ENCODE measurements around the gene PPP1R13L. TPM values are rescaled to one million over a fixed set of nuclear protein-coding genes. Genes with fewer than 3 reads are reported as not detected.
"Not testable (repeated sequence)": the region's sequence is repeated elsewhere in the genome, so short reads cannot be mapped to it uniquely, and the experiment has no call there.

Gene PPP1R13L
- total RNA-seq, 2 donors from 2014 or later: 51.2 to 112 TPM

DNA sequence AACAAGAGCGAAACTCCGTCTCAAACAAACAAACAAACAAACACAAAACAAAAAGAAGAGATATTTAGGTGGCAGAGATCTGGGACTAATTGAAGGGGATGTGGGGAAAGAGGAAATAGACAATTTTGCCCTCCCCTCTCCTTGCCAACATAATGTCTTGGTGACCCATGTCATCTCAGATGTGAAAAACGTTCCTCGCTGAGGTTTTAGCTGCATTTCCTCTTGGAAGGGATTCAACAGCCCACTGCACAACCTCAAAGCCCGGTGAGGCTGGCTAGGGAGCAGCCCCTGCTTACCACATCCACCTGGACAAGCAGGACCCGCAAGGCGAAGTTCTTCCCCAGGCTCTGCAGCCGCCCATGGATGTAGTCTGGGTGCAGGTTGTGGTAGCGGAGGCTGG, 13.9 kb upstream of the PPP1R13L start:
- Histone ChIP-seq H3K9me3 (no peaks in the 10 kb centered on the region), H3K36me3 (peaks cover 29% of the 10 kb centered on the region), H3K4me1 (ENCODE audit: control insufficient read depth in 1 of 2, low read depth in 2 of 2) (peaks cover 5 to 12% of the 10 kb centered on the region in 2 donors), H3K27me3 (replicated peaks; ENCODE audit: insufficient read depth) (no peaks in the 10 kb centered on the region), H3K4me3 (no peak overlapping the region), H3K27ac (no peak overlapping the region)
- TF ChIP-seq, protein P1, sequence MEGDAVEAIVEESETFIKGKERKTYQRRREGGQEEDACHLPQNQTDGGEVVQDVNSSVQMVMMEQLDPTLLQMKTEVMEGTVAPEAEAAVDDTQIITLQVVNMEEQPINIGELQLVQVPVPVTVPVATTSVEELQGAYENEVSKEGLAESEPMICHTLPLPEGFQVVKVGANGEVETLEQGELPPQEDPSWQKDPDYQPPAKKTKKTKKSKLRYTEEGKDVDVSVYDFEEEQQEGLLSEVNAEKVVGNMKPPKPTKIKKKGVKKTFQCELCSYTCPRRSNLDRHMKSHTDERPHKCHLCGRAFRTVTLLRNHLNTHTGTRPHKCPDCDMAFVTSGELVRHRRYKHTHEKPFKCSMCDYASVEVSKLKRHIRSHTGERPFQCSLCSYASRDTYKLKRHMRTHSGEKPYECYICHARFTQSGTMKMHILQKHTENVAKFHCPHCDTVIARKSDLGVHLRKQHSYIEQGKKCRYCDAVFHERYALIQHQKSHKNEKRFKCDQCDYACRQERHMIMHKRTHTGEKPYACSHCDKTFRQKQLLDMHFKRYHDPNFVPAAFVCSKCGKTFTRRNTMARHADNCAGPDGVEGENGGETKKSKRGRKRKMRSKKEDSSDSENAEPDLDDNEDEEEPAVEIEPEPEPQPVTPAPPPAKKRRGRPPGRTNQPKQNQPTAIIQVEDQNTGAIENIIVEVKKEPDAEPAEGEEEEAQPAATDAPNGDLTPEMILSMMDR (IDR thresholded peaks at IDR 0.05): no peak
- ATAC-seq (ENCODE audit: insufficient number of reproducible peaks, low FRiP score, low read depth) (no peak), DNase-seq (ENCODE audit: low spot score) (no peak)

GRCh38 chr19:45417151-45417550, 12.3 kb upstream of the PPP1R13L start:
- Histone ChIP-seq H3K4me1 (ENCODE audit: control insufficient read depth in 1 of 2, low read depth in 2 of 2) (peaks cover 0 to 1% of the 10 kb centered on the region in 2 donors), H3K9me3 (no peaks in the 10 kb centered on the region), H3K4me3 (no peak overlapping the region), H3K27ac (no peak overlapping the region), H3K27me3 (replicated peaks; ENCODE audit: insufficient read depth) (no peaks in the 10 kb centered on the region), H3K36me3 (peaks cover 44% of the 10 kb centered on the region)
- ATAC-seq (ENCODE audit: insufficient number of reproducible peaks, low FRiP score, low read depth) (no peak), DNase-seq (ENCODE audit: low spot score) (no peak)
- TF ChIP-seq, protein P1 (IDR thresholded peaks at IDR 0.05): no peak

DNA sequence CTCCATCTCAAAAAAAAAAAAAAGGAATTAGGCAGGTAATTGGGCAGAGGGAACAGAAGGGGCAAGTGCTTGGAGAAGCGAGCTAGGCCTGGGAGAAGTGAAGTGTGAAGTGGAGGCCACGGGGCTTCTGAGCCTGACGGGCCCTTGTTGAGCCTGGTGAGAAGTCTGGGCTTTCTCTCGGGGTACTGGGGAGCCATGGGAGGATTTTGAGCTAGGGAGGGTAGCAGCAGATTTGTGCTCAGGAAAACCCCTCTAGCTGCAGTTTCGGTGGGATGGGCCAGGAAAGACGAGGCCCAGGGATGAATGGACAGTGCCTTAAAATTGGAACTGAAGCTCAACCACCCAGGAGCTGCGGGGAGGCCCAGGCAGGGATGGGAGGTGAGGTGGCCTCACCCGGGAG, 9.6 kb upstream of the PPP1R13L start:
- Histone ChIP-seq H3K36me3 (peaks cover 40% of the 10 kb centered on the region), H3K4me3 (no peak overlapping the region), H3K4me1 (ENCODE audit: control insufficient read depth in 1 of 2, low read depth in 2 of 2) (no peaks in the 10 kb centered on the region), H3K27ac (no peak overlapping the region), H3K9me3 (no peaks in the 10 kb centered on the region), H3K27me3 (replicated peaks; ENCODE audit: insufficient read depth) (no peaks in the 10 kb centered on the region)
- TF ChIP-seq, protein P1 (IDR thresholded peaks at IDR 0.05): no peak
- DNase-seq (ENCODE audit: low spot score) (no peak), ATAC-seq (ENCODE audit: insufficient number of reproducible peaks, low FRiP score, low read depth) (no peak)

DNA sequence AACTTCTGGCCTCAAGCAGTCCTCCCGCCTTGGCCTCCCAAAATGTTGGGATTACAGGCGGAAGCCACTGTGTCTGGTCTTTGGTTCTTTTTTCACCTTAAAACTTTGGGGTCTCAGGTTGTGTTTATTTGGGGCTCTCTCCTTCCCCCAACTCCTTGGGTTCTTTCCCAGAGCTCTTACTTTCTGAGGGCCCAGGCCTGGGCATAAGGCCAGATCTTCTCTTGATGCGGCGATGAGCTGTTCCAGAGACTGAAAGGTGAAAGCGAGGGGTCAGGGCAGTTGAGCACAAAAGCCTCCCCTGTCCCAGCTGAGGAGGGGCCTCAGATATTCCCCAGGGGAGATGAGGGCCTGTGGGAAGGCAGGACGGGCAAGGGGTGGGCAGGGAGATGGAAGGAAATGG, 8.6 kb upstream of the PPP1R13L start:
- TF ChIP-seq, protein P1 (IDR thresholded peaks at IDR 0.05): no peak
- DNase-seq (ENCODE audit: low spot score) (no peak), ATAC-seq (ENCODE audit: insufficient number of reproducible peaks, low FRiP score, low read depth) (no peak)
- H3K36me3 ChIP-seq: peaks cover 34% of the 10 kb centered on the region
- no peaks in the 10 kb centered on the region for H3K4me1 ChIP-seq (ENCODE audit: control insufficient read depth in 1 of 2, low read depth in 2 of 2)
- H3K9me3 ChIP-seq: no peaks in the 10 kb centered on the region
- no peaks in the 10 kb centered on the region for H3K27me3 ChIP-seq (replicated peaks; ENCODE audit: insufficient read depth)
- H3K4me3 ChIP-seq: no peak overlapping the region
- no peak overlapping the region for H3K27ac ChIP-seq

- H3K9me3 ChIP-seq; DNase-seq (ENCODE audit: low spot score); H3K27me3 ChIP-seq (replicated peaks; ENCODE audit: insufficient read depth); H3K4me3 ChIP-seq; ATAC-seq (ENCODE audit: insufficient number of reproducible peaks, low FRiP score, low read depth); H3K27ac ChIP-seq: not testable (repeated sequence)
- Histone ChIP-seq H3K4me1 (ENCODE audit: control insufficient read depth in 1 of 2, low read depth in 2 of 2) (peaks cover 7 to 14% of the 10 kb centered on the region in 2 donors), H3K36me3 (peaks cover 21% of the 10 kb centered on the region)
Measured at GRCh38 chr19:45410330-45410729, 5.5 kb upstream of the PPP1R13L start.

DNA sequence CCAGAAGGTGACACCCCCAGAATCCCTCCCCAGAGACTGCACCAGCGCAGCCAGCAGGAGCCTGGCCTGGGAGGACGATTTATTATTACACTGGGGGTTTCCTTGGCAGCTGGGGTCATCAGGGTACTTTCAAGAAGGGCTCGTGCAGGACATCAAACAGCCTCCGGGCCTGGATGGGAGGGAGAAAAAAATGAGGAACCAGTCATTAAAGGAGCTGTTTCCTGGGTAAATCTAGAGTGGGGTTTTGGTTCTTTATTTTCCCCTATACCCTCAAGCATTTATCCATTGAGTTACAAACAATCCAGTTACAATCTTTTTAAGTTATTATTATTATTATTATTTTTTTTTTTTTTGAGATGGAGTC, 4.7 kb upstream of the PPP1R13L start:
- TF ChIP-seq, protein P1 (IDR thresholded peaks at IDR 0.05): no peak
- Histone ChIP-seq H3K9me3 (no peaks in the 10 kb centered on the region), H3K4me1 (ENCODE audit: control insufficient read depth in 1 of 2, low read depth in 2 of 2) (peaks cover 7 to 17% of the 10 kb centered on the region in 2 donors), H3K27ac (no peak overlapping the region), H3K27me3 (replicated peaks; ENCODE audit: insufficient read depth) (no peaks in the 10 kb centered on the region), H3K36me3 (peaks cover 21% of the 10 kb centered on the region), H3K4me3 (no peak overlapping the region)
- DNase-seq (ENCODE audit: low spot score) (no peak), ATAC-seq (ENCODE audit: insufficient number of reproducible peaks, low FRiP score, low read depth) (no peak)

Data from thoracic aorta (tissue), 2 donors.